ENCODE measurements around the gene CYTH4.

Gene CYTH4

DNA sequence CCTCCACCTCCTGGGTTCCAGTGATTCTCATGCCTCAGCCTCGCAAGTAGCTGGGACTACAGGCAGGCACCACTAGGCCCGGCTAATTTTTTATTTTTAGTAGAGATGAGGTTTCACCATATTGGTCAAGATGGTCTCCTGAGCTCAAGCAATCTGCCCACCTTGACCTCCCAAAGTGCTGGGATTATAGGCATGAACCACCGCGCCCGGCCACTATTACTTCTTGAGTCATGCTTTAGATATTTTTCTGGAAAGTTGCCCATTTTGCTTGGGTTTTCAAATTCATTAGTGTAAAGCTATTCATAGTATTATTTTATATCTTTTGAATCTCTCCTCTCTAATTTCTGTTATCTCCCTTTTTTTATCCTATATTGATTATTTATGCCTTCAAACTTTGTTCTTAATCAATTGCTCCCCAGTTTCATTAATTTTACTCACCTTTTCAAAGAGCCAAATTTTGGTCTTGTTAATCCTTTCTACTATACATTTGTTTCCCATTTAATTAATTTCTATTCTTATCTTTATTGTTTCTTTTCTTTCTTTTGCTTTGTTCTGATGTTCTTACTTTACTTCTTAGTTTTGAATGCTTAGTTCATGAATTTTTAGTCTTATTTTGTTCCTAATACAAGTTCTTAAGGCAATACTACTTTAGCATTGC, 28.0 kb upstream of the CYTH4 start:
- no peak for TF ChIP-seq ZFX (IDR thresholded peaks at IDR 0.05; ENCODE audit: borderline replicate concordance)
- TF ChIP-seq, protein P1, sequence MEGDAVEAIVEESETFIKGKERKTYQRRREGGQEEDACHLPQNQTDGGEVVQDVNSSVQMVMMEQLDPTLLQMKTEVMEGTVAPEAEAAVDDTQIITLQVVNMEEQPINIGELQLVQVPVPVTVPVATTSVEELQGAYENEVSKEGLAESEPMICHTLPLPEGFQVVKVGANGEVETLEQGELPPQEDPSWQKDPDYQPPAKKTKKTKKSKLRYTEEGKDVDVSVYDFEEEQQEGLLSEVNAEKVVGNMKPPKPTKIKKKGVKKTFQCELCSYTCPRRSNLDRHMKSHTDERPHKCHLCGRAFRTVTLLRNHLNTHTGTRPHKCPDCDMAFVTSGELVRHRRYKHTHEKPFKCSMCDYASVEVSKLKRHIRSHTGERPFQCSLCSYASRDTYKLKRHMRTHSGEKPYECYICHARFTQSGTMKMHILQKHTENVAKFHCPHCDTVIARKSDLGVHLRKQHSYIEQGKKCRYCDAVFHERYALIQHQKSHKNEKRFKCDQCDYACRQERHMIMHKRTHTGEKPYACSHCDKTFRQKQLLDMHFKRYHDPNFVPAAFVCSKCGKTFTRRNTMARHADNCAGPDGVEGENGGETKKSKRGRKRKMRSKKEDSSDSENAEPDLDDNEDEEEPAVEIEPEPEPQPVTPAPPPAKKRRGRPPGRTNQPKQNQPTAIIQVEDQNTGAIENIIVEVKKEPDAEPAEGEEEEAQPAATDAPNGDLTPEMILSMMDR (IDR thresholded peaks at IDR 0.05), result no peak
- H3K27ac ChIP-seq, result no peak overlapping the region

GRCh38 chr22:37254867-37255233, 27.5 kb upstream of the CYTH4 start:
- H3K27ac ChIP-seq, result no peak overlapping the region
- no peak for TF ChIP-seq ZFX (IDR thresholded peaks at IDR 0.05; ENCODE audit: borderline replicate concordance)
- TF ChIP-seq, protein P1 (IDR thresholded peaks at IDR 0.05), result no peak

- no peak overlapping the region for H3K27ac ChIP-seq
- TF ChIP-seq, protein P1 (IDR thresholded peaks at IDR 0.05), result no peak
- no peak for TF ChIP-seq ZFX (IDR thresholded peaks at IDR 0.05; ENCODE audit: borderline replicate concordance)
Observed at GRCh38 chr22:37255558-37256006, 26.7 kb upstream of the CYTH4 start.

DNA sequence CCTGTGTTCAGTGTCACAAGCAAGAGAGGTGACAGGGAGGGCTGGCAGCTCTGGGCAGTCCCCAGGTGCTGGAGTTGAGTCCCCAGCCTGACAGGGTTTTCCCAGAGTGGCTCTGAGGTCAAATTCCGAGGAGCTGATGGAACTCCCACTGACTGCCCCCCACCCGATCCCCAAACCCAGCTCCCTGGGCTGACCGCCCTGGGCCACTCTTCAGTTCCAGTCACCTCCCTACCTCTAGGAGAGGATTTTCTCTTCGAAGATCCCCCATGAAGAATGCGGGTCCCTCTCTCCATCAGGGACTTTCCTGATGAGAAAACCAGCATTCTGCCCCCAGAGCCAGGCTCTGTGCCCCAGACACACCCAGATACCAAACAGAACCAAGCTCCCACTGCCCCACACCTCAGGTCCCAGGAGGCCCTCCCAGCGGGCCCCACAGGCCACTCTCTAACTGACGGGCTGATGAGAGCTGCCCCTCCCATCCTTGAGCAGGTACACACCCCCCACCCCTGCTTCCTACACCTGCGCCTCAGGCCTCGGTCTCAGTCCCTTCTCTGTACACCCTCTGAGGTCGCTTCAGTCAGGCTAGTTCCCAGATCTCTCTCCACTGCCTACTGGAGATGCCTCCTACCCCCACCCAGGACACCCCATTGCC, 26.1 kb upstream of the CYTH4 start:
- no peak overlapping the region for H3K27ac ChIP-seq
- no peak for TF ChIP-seq ZFX (IDR thresholded peaks at IDR 0.05; ENCODE audit: borderline replicate concordance)
- TF ChIP-seq, protein P1 (IDR thresholded peaks at IDR 0.05), result no peak

DNA sequence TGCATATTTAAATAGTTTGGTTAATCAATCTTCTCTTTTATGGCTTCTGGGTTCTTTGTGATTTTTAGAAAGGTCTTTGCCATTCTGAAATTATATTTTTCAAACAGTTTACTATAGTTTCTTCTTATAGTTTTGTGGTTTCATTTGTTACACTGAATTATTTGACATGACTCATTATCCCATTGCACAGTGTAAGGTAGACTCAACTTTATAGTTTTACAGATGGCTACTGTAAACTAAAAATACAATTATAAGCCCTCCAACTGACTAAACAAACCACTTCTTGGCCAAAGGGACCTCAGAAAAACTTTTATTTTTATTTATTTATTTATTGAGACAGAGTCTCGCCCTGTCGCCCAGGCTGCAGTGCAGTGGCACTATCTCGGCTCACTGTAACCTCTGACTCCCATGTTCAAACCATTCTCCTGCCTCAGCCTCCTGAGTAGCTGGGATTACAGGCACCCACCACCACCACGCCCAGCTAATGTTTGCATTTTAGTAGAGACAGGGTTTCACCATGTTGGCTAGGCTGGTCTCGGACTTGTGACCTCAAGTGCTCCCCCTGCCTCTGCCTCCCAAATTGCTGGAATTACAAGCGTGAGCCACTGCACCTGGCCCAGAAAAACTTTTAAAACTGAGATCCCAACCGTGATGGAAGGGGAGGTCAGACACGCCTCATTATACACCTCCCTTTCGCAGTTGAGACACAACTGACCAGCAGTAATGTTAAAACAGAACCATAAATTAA, 24.1 kb upstream of the CYTH4 start:
- TF ChIP-seq, protein P1 (IDR thresholded peaks at IDR 0.05), result no peak
- no peak for TF ChIP-seq ZFX (IDR thresholded peaks at IDR 0.05; ENCODE audit: borderline replicate concordance)
- no peak overlapping the region for H3K27ac ChIP-seq

DNA sequence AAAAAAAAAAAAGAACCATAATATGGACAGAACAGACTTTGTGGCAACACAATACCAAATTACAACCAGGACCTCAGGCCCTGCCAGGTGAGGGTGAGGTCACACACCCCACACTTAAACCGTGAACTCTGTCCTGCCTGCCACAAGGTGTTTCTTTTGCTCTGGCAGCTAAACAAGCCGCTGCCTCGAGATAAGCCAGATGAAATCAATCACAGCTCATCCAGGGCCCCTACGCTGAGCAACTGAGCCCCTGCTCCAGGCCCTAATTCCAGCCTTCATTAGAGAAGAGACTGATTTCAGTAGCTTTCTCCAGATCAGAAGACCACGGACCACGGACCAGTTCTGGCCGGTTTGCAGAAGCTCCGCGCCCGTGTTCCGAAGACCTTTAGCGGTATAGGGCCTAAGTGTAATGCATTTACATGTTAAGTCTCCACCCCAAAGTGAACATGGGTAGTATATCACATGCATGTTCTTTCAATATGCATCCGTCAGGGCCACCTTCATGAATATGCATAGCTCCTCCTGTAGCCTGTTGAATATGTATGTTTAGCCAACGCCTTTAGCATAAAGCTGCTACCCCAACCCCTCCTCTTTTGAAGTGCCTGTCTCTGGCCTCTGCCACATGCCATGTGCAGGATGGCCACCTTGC, 23.4 kb upstream of the CYTH4 start:
- H3K27ac ChIP-seq, result no peak overlapping the region
- TF ChIP-seq, protein P1 (IDR thresholded peaks at IDR 0.05), result no peak
- TF ChIP-seq ZFX (IDR thresholded peaks at IDR 0.05; ENCODE audit: borderline replicate concordance), result no peak

Data from 22Rv1 (cell line).